HG03521 (cell line): Measurements from ENCODE around the gene EML2.

Experiments used
- ATAC-seq: cut with Tn5 transposase; IDR thresholded peaks from one replicate; pipeline ENCODE4 v1.9.1; 2021; ENCODE audit warnings: mild to moderate bottlenecking, moderate library complexity; ENCODE audit not compliant: unreplicated experiment

Gene EML2

GRCh38 chr19:45589768-45590167 lies 49.4 kb downstream of the EML2 start:
- ATAC-seq, result no peak

GRCh38 chr19:45587873-45588272 lies 51.3 kb downstream of the EML2 start:
- no peak for ATAC-seq

GRCh38 chr19:45585158-45585577 lies 54.0 kb downstream of the EML2 start:
- ATAC-seq, result no peak

GRCh38 chr19:45584332-45585157 lies 54.7 kb downstream of the EML2 start, which contains the start of gene OPA3:
OPA3 (minus strand) TSS chr19:45584802; CDS start chr19:45584764, 38 bp downstream.
- peak; percentile 81 for ATAC-seq

GRCh38 chr19:45581576-45581975 lies 57.6 kb downstream of the EML2 start:
- no peak for ATAC-seq

- ATAC-seq, result no peak
Measured at GRCh38 chr19:45578861-45579260, 60.3 kb downstream of the EML2 start.

- ATAC-seq, result no peak
Measured at GRCh38 chr19:45577111-45577905, 61.9 kb downstream of the EML2 start.

GRCh38 chr19:45576682-45577081 lies 62.5 kb downstream of the EML2 start:
- ATAC-seq, result no peak

- no peak for ATAC-seq
Measured at GRCh38 chr19:45575216-45575615, 64.0 kb downstream of the EML2 start.

- ATAC-seq, result no peak
Measured at GRCh38 chr19:45574526-45574925, 64.7 kb downstream of the EML2 start.

- no peak for ATAC-seq
Measured at GRCh38 chr19:45571457-45572220, 67.6 kb downstream of the EML2 start.

GRCh38 chr19:45569619-45570421 lies 69.4 kb downstream of the EML2 start:
- no peak for ATAC-seq

GRCh38 chr19:45568732-45569131 lies 70.5 kb downstream of the EML2 start:
- no peak for ATAC-seq

GRCh38 chr19:45567609-45568008 lies 71.6 kb downstream of the EML2 start:
- no peak for ATAC-seq

- ATAC-seq, result no peak
Measured at GRCh38 chr19:45564131-45564780, 74.9 kb downstream of the EML2 start.

- no peak for ATAC-seq
Measured at GRCh38 chr19:45560686-45561085, 78.5 kb downstream of the EML2 start.

GRCh38 chr19:45560038-45560437 lies 79.2 kb downstream of the EML2 start:
- no peak for ATAC-seq
